T1000 (cell line): ENCODE measurements around the gene CCDC150.
"Not testable (repeated sequence)": the region's sequence is repeated elsewhere in the genome, so short reads cannot be mapped to it uniquely, and the experiment has no call there.

Experiments used
- DNase-seq: peaks from one replicate; lab custom pipeline; 2025; ENCODE audit warnings: mixed read lengths; lab: John Stamatoyannopoulos, UW

The CCDC150 gene

DNA sequence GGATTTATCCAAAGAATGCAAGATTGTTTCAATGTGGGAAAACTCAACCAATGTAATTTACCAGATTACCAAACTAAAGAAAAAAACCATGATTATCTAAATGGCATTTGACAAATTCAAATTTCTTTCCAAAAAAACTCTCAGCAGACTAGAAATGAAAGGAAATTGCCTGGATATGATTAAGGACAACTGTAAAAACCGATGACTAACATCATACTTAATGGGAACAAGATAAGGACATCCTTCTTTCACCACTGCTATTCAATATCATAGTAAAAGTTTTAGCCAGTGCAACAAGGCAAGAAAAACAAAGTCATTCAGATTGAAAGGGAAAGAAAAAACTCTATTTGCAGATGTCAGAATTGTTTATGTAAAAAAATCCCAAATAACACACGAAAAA, 4.4 kb upstream of the CCDC150 start:
- DNase-seq = no peak

DNA sequence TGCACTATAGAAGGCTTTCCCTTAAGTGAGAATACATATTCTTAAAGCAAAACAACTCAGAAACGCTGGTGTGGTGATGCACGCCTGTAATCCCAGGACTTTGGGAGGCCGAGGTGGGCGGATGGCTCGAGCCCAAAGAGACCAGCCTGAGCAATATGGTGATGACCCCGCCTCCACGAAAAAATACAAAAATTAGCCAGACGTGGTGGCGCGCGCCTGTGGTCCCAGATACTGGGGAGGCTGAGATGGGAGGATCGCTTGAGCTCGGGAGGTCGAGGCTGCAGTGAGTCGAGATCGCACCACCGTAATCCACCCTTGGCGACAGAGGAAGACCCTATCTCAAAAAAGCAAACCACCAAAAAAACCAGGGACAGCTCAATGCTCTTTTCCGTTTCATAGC, 750 bp upstream of the CCDC150 start:
- no peak for DNase-seq

DNA sequence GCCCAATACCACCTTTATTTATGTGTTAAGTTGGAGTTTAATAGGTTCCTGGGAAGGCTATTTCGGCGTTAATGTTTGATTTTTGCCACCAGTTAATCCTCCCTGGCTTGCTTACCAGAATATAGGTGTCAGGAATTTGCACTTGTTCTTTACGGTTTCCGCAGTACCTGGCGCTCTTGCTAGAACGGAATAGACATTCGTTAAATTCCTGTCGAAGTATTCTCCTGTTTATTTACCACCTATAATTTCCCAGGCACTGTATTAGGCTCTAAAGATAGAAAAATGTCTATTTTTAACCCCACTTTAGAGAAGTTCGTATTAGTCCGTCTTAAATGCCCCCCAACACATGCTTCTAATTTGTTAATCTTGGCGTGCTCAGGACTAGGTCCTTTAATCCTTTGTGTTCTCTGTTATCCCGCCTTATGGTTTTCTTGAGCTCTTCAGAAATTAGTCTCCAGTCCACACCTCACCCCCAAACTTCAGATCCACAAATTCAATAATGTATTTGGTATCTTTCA, 575 bp downstream of the CCDC150 start:
- no peak for DNase-seq

DNA sequence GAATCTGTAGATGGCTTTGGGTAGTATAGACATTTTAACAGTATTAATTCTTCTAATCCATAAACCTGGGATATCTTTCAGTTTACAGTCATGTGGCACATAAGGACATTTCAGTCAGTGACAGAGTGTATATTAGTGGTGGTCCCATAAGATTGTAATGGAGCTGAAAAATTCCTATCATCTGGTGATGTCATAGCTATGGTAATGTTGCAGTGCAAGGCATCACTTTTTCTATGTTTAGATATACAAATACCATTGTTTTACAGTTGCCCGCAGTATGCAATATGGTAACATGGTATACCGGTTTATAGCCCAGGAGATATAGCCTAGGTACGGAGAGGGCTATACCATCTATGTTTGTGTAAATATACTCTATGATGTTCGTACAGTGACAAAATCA, 9.7 kb downstream of the CCDC150 start:
- no peak for DNase-seq

DNA sequence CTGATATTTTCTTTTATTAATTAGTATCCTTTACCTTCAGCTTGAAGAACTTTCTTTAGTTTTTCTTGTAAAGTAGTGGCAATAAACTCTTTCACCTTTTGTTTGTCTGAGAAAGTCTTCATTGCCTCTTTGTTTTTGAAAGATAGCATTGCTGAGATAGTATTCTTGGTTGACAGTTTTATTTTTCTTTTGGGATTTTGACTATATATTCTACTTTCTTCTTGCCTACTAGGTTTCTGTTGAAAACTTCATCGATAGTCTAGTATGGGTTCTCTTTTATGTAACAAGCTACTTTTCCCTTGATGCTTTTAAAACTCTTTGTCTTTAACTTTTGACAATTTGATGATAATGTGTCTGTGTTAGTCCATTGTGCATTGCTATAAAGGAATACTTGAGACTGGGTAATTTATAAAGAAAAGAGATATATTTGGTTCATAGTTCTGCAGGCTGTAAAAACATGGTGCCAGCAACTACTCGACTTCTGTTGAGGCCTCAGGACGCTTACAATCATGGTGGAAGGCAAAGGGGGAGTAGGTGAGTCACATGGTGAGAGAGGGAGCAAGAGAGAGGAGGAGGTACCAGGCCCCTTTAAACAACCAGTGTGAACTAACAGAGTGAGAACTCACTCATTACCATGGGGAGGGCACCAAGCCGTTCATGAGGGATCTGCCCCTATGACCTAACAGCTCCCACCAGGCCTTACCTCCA, 12.0 kb downstream of the CCDC150 start:
- no peak for DNase-seq

DNA sequence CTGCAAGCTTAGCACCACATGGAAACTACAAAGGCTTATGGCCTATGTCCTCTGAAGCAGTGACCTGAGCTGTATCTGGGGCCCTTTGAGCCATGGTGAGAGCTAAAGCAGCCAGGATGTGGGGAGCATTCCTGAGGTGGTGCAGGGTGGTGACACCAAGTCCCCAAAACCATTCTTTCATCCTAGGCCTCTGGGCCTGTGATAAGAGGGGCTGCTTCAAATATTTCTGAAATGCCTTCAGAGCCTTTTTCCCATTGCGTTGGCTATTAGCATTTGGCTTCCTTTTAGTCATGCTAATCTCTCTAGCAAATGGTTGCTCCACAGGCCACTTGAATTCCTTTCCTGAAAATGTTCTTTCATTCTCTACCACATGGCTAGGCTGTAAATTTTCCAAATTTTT, 13.4 kb downstream of the CCDC150 start:
- no peak for DNase-seq

DNA sequence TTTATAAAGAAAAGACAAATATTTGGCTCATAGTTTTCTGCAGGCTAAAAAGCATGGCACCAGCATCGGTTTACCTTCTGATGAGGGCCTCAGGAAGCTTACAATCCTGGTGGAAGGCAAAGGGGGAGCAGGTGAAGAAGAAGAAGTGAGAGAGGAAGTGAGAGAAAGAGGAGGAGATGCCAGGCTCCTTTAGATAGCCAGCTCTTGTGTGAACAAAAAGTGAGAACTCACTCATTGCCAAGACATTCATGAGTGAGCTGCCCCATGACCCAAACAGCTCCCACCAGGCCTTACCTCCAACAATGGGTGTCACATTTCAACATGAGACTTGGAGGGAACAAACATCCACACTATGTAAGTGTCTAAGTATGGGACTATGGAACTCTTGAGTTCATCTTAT, 14.3 kb downstream of the CCDC150 start:
- DNase-seq = no peak

DNA sequence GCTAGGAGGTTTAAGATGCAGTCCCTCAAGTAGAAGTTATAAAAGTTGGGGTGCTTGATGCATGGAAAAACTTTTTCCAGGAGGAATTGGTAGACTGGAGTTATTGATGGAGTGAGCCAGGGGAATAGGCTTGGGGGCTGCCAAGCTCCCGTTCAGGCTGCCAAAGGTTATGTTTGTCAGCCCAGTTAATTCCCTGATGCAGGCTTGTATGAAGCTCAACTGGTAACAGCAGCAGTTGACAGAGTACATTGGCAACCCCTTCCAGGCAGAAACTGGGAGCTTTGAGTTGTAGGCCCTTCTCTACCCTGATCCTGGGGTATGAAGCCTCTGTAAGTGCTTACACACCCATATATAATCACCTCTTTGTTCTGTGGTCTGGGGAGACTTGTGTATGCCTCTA, 16.2 kb downstream of the CCDC150 start:
- DNase-seq = no peak

DNA sequence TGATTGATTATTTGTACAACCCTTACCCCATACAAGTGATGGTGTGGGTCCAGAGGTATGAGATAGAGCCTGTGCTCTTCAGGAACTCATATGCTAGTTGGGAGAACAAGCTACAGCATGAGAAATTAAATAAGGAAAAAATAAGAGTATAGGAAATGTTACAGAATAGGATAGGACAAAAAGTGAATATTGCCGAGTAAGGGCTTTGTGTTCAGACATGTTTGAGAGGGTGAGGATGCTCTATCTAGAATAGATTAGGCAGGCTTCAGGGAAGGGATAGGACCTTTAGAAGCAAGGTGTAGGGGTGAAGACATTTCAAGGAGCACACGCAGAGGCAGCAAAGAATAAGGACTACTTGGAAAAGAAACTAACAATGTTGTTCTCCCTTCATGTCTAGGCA, 17.8 kb downstream of the CCDC150 start:
- DNase-seq = no peak

DNA sequence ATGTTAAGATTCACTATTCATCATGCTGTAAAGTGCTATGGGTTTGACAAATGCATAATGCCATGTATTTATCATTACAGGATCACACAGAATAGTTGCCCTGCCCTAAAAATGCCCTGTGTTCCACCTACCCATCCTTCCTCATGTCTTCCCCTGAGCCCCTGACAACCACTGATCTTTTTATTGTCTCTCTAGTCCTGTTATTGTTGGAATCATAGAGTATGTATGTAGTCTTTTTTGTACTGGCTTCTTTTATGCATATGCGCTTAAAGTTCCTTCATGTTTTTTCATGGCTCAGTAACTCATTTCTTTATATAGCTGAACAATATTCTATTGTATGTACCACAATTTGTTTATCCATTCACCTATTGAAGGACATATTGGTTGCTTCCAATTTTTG, 20.3 kb downstream of the CCDC150 start:
- DNase-seq = no peak

DNA sequence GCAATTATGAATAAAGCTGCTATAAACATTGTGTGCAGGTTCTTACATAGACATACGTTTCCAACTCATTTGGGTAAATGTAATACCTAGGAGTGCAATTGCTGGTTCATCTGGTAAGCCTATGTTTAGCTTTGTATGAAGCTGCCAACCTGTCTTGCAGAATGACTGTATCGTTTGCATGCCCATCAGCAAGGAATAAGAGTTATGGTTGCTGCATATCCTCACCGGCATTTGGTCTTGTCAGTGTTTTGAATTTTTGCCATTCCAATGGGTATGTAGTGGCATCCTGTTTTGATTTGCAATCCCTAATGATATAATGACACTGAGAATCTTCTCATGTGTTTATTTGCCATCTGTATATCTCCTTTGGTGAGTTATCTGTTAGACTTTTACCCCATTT, 20.7 kb downstream of the CCDC150 start:
- no peak for DNase-seq

DNA sequence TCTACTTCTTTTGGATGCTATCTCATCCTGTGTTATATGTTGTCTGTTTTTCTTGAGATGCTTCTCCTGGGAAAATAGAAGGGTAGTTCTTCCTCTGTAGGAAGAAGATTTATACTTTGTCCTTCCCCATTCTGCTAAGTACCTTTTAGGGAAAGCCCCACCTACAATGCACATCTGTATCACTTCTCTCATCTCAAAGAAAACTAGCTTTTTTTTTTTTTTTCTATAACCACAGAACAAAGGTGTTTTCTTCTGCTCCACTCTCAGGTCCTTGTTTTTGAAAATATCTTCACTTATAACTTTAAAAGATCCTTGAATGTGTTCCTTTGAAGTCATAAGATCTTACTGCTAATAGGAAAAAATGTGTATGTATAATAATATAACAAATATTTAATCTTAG, 30.8 kb downstream of the CCDC150 start:
- no peak for DNase-seq

DNA sequence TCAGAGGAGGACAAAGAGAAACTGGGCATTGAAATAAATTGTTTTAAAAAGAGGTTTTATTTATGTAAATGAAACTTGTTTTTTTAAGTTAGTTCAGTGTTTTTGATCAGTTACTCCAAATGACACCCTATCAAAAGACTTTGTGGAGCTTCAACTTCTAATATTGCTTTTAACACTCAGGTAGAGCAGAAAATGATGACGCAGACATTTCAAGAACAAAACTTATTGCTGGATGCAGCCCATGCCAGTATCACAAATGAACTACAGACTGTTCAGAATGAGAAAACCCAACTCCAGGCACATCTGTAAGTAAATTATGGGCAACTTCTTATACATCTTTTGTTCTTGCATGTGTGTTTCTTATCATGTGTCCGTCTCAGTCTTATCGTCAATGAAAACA, 36.4 kb downstream of the CCDC150 start:
- no peak for DNase-seq

DNA sequence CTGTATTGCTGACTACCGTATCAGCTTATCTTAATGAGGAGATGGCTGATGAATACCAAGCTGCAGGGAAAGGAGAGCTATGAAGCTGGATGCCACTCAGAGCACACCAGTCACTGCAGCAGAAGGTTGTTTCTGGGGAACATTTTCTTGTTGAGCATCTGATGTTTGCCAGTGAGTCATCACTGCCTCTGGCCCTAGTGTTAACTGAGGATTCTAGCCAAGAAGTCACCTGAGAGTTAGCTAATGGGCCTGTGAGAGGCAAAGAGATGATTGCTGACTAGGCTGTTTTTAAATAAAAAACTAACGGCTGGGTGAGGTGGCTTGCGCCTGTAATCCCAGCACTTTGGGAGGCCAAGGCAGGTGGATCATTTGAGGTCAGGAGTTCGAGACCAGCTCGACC, 37.9 kb downstream of the CCDC150 start:
- DNase-seq = no peak

DNA sequence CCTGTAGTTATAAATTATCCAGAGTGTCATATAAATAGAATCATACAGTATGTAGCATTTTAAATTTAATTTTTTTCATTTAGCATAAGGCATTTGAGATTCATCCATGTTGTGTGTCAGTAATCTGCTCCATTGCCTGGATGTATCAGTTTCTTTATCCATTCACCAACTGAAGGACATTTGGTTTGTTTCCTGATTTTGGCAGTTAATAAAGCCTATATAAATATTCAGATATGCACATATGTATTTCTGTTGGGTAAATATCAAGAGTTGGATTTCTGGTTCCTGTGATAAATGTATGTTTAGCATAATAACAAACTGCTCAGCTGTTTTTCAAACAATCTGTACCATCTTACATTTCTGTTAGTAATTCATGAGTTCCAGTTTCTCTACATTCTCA, 39.9 kb downstream of the CCDC150 start:
- DNase-seq = no peak

DNA sequence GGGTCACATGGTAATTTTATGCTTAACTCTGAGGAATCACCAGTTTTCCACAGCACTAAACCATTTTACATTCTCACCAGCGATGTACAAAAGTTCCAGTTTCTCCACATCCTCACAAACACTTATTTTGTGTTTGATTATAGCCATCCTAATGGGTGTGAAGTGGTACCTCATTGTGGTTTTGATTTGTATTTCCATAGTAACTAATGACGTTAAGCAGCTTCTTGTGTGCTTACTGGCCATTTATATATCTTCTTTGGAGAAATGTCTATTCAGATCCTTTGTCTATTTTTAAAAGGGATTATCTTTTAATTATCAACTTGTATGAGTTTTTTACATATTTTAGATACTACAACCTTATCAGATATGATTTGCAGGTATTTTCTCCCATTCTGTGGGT, 42.0 kb downstream of the CCDC150 start:
- no peak for DNase-seq

DNA sequence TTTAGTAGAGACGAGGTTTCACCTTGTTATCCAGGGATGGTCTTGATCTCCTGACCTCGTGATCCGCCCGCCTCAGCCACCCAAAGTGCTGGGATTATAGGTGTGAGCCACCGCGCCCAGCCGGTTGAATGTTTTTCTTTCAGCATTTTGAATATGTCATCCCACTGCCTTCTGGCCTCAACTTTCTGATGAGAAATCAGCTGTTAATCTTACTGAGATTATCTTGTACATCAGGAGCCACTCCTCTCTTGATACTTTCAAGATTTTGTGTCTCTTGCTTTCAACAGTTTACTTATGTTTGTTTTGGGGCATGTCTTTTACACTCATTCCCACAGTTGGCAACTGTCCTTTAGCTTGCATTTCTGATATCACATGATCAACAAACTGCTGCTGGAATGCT, 46.3 kb downstream of the CCDC150 start:
- no peak for DNase-seq

DNA sequence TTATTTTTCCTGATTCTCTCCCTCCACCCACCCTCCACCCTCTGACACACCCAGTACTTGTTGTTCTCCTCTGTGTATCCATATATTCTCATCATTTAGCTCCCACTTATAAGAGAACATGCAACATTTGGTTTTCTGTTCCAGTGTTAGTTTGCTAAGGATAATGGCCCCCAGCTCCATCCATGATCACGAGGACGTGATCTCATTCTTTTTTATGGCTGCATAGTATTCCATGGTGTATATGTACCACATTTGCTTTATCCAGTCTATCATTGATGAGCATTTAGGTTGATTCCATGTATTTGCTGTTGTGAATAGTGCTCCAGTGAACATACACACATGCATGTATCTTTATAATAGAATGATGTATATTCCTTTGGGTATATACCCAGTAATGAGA, 47.2 kb downstream of the CCDC150 start:
- not testable (repeated sequence) for DNase-seq

DNA sequence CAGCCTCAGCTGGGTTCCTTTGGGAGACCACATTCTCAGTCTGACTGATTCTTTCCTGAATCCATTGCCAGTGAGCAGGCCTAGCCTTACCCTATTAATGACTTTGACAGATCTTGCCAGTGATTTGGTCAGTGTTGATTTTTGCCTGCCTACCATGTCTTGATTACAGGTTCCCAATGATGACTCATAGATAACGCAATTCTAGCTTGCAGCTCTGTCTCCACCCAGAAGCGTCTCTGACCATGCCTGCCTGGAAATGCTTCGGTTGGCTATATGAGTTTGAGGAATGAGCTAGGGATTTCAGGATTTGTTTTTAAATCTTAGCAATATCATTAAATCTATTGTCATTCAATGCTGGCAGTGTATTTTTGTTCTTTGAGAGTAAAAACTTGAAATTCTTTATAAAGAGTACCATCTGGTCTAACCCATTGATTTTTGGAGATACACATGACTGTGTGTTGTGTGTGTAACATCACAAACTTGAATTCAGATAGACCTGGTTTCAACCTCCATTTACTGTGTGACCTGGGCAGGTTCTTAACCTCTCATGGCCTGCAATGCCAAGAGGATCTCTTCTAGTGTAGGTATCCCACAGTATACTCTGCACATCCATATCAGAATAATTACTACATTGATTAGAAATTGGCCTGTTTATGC, 57.0 kb downstream of the CCDC150 start:
- no peak for DNase-seq

DNA sequence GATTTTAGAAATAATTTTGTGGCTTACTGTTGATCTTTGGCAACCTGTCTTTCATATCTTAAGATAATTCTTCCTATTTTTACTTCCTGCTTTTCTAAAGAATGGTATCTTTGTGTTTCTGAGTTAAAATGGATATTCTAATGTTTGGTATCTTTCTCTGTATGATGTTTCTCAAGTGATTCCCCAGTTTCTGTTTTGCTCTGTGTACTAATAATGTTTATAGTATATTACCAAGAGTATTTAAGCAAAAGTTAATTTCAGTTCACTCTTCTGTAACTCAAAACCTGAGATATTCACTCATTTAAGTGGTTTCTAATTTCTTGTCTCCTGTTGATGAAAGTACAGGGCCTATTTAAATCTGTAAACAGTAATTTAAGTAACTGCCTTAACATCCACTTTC, 58.3 kb downstream of the CCDC150 start:
- no peak for DNase-seq

DNA sequence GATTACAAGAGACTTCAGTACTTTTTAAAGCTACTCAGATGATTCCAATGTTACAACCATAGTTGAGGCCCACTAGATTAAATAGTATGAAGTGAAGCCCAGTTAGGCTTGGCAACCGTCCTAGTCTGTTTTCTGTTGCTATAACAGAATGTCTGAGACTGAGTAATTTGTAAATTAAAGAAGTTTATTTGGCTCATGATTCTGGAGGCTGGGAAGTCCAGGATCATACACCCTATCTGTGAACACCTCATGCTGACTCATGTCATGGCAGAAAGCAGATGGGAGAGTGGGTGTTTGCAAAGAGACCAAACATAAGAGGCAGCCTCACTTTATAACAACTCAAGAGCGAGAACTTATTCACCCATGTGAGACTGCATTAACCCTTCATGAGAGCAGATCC, 63.1 kb downstream of the CCDC150 start:
- no peak for DNase-seq

DNA sequence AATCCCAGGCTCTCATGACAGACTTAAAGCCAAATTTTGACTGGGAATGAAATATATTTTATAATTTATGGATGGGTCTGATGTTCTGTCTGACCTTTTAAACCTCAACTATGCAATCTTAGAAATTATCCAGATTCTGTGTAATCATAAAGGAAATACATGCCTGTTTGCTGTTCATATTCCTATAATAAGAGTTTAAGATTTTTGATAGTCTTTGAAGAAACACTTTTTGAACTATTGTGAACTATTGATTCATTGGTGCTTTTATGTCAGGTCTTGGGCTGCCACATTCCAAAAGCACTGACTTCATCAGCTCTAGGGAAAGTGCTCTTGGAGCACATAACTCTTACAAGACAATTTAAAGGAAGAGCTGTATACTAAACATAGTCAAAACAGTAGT, 64.2 kb downstream of the CCDC150 start:
- DNase-seq = no peak

DNA sequence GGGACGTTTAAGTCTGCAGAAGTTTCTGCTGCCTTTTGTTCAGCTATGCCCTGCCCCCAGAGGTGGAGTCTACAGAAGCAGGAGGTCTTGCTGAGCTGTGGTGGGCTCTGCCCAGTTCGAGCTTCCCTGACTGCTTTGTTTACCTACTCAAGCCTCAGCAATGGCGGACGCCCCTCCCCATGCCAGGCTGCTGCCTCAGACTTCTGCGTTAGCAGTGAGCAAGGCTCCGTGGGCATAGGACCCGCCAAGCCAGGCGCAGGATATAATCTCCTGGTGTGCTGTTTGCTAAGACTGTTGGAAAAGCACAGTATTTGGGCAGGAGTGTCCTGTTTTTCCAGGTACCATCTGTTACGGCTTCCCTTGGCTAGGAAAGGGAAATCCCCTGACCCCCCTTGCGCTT, 70.5 kb downstream of the CCDC150 start:
- DNase-seq = not testable (repeated sequence)

DNA sequence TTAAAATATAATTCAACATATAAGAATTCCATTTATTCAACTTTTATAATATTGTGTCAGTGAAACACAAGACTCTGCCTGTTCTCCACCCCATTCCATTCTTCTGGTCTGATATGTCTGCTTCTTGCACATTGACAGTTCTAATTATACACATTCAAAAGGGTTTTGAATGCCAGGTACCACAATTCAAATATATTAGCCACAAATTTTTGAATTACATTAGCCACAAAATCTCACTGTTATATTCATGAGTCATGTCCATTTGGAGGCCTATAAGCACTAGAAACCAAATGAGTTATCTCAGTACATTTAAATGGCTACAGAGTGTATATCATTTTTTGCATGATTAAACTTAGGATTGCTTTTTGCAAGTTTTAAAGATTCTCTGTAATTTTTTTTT, 72.1 kb downstream of the CCDC150 start:
- DNase-seq = no peak
